A549 treated with GW870086 at 1 μM for 4 hours (cell line): ENCODE measurements around the gene PGGT1B. TPM values are rescaled to one million over a fixed set of nuclear protein-coding genes. Genes with fewer than 3 reads are reported as not detected.

Source experiments
- total RNA-seq: library from RNA; stranded (reverse); fragments of 200-300 nt; extraction: Qiagen RNA extraction; gene quantifications from 5 replicates; pipeline ENCODE4 v1.2.3, GENCODE V29; 2022; ENCODE audit warnings: low read depth

PGGT1B gene
- total RNA-seq = 17.6 to 23.4 TPM (median 21.1 TPM) in 5 replicates

DNA sequence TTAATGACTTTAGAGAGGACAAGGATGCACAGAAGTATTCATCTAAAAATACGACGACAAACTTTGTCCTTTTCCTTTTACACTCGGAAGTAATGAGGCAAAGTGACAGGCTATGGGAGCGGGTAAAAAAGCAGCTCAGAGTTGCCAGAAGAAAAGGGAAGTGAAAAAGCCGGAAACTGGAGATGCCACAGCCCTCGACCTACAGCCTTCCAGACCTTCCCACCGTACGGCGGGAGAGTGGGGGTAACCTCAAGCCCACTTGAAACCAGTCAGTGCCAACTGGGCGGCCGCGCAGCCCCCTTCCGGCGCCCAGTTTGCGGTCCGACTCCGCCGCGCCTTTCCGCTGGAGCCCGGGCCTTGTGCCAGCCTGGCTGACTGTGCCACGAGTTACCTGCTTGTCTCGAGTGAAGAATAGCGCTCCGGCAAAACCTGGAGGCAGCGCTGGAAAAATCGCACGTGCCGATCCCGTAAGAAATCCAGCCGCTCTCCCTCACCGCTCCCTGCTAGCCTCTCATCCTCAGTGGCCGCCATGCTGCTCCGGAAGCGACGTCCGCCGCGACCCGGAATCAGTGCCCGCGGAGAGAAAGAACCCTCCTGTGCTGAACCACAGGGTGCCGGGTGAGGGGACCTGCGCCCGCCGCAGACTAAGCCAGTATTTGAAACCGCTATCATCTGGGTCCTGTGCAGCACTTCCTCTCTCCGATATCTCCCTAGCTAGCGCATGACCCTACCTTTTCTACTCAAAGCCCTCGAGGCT, at the start of gene PGGT1B:
Gene PGGT1B, minus strand, starts transcription at position 557 of the 757 bp plus-strand sequence. Its CDS starts 26 bp downstream, at position 531.

DNA sequence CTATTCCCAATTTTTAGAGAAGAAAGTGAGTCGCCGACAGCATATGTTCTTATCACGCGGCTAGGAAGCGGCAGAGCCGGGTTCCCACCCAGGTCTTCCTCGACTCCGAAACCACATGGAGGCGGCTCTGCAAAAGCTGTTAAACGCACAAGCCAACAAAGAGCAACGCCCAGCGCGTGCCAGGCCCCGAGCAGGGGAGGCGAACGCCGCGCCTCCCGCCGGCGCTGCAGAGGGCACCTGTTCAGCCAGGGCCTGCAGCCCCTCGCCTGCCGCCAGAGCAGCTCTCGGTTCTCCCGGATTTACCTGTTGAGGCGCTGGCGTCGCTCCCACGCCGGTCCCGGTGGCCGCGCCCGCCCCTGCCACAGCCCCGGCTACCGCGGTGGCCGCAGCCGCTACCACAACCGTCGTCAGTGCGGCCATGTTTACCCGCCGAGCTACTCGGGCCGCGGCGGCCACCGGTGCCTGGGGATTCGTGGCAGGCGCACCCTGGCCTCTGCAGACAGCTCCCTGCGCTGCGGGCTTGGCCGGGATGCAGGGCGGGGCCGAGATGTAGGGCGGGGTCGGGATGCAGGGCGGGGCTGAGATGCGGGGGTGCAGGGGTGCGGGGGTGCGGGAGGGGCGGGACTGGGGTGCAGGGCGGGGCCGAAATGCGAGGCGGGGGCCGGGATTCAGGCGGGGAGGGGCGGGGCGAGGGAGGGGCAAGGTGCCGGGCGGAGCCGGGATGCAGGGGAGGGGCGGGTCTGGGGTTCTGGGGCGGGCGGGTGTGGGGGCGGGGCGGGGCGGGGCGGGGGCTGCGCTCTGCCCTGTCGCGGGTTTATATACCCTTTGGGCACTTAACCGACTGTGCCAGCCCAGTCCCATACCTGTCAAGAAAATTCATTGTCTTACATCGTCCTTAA, 33.7 kb upstream of the PGGT1B start, which contains the start of gene CCDC112:
Gene CCDC112, minus strand, starts transcription at position 531 of the 899 bp plus-strand sequence. Its CDS starts 111 bp downstream, at position 420.

DNA sequence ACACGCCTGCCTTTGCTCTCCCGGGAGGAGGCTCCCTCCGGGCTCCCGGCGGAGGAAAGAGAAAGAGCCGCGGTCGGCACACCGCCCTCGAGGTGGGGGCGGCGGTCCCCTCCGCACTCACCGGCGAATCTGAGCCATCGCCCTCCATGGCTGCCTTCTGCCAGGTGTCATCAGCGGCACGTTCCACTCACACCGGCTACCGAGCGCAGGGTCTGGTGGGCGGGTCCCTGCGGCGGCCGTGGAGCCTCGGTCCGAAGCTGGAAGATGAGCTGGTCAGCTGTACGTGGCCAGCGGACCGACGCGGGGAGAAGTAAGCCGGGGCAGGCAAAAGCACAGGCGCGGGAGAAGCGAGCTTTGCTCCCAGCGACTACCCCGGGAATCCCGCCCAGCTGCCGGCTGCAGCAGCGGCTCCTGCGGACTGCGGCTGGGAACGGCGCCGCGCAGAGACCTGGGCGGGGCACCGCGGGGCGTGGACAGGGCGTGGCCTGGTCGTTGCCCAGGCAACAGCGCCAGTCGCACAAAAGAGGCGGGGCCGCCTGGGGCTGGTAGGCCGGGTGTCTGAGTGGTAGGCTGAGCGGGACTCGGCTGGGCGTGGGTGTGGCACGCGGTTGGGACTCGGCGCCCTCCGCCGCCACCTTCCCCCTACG, 93.1 kb downstream of the PGGT1B start, which contains the start of gene TRIM36:
Gene TRIM36, minus strand, starts transcription at position 422 of the 647 bp plus-strand sequence. Its CDS starts 274 bp downstream, at position 148.

Other genes with a start within 250 kb of the PGGT1B start
- gene TRIM36, start 93.0 kb downstream of the PGGT1B start, total RNA-seq = 1.1 to 2.3 TPM (median 2.1 TPM) in 5 replicates
- 5.7 to 8.9 TPM (median 8.1 TPM) in 5 replicates for gene CCDC112, start 33.8 kb upstream of the PGGT1B start, total RNA-seq